Right lobe of liver (tissue), 6 donors: ENCODE results near the gene SPRR2E. TPM values are rescaled to one million over a fixed set of nuclear protein-coding genes. Genes with fewer than 3 reads are reported as not detected.
"Not testable (repeated sequence)": the region's sequence is repeated elsewhere in the genome, so short reads cannot be mapped to it uniquely, and the experiment has no call there.

Source experiments
- ATAC-seq, 4 donors: fragments of 200-7000 bp; cut with Tn5 transposase; one replicate each; pipeline ENCODE4 v1.9.1; 2020; ENCODE audit warnings: mild to moderate bottlenecking in 4 of 4, moderate library complexity in 4 of 4
- DNase-seq, 3 donors: peaks; one replicate each; pipeline ENCODE4 v3.0.0-alpha.2; 2020
- H3K27ac ChIP-seq, 3 donors: fragments of 200-600 bp; one replicate each; pipeline ENCODE4 v1.8.0; 2022
- H3K27me3 ChIP-seq, 2 donors: fragments of 200-600 bp; one replicate each; pipeline ENCODE4 v1.8.0; 2022
- H3K36me3 ChIP-seq, 4 donors: fragments of 200-600 bp; sonication (generic) in 1 of 4; one replicate each; pipeline versions ENCODE4 v1.5.1 to v1.8.0; 2017 to 2022; ENCODE audit warnings: control low read depth in 1 of 4
- H3K4me1 ChIP-seq, 4 donors: fragments of 200-600 bp; sonication (generic) in 1 of 4; one replicate each; pipeline versions ENCODE4 v1.5.1 to v1.8.0; 2017 to 2022; ENCODE audit warnings: control low read depth in 1 of 4
- H3K4me3 ChIP-seq, 3 donors: fragments of 200-600 bp; one replicate each; pipeline ENCODE4 v1.8.0; 2022
- H3K9me3 ChIP-seq, 4 donors: fragments of 200-600 bp; sonication (generic) in 1 of 4; one replicate each; pipeline versions ENCODE4 v1.5.1 to v1.8.0; 2017 to 2022; ENCODE audit warnings: control low read depth in 1 of 4
- CTCF ChIP-seq, 4 donors: fragments of 200-600 bp in 3 of 4; fragments of 450-650 bp in 1 of 4; IDR thresholded peaks; one replicate each; pipeline versions ENCODE4 v1.5.1 to v1.8.0; 2016 to 2022; ENCODE audit warnings: antibody characterized with exemption in 4 of 4, mild to moderate bottlenecking in 2 of 4
- POLR2A ChIP-seq: fragments of 450-650 bp; IDR thresholded peaks from one replicate; pipeline ENCODE4 v1.6.1; 2017; ENCODE audit warnings: antibody characterized with exemption, mild to moderate bottlenecking
- WGBS: methylation state at CpG from one replicate; pipeline ENCODE4 v1.1.6; 2018; ENCODE audit warnings: low coverage, low lambda C conversion rate; ENCODE audit not compliant: insufficient coverage; ENCODE audit errors: missing lambda C conversion rate; 5-methylcytosine and 5-hydroxymethylcytosine counted together
- intact Hi-C, 2 donors: fragments of 100-400 bp; cut with DNase I; formaldehyde crosslinking; loops; one replicate each; pipeline versions ENCODE4 v1.11.2 to v1.14.1; 2022
- total RNA-seq, 6 experiments: library from RNA; depleted of rRNA in 2 of 6; stranded (reverse); fragments of >200 nt in 2 of 6; fragmentation: NEBNext Ultra II Directional in 3 of 6; extraction: Animal tissue kit (Norgen Biotek cat#: 25700) in 3 of 6; gene quantifications; one replicate each; pipeline versions ENCODE4 v1.1.0 to v1.2.4, GENCODE V29; 2016 to 2023
- donor health status: DM: no; HTN: yes; CAD: no.
- donor health status: DM: no; HTN: no; CAD: no.
- donor health status: DM: no; HTN: no; CAD: no.
- donor health status: DM: no; HTN: yes; CAD: no.
- donor health status: DM: no; HTN: yes; CAD: no.

SPRR2E gene
- total RNA-seq, 6 experiments from 2014 or later = not detected

- Histone ChIP-seq H3K9me3 (no peaks in the 10 kb centered on the region), H3K27ac (no peak within 1 kb of the TSS), H3K27me3 (no peaks in the 10 kb centered on the region), H3K36me3 (no peaks in the 10 kb centered on the region), H3K4me3 (no peak within 1 kb of the TSS), H3K4me1 (no peaks in the 10 kb centered on the region)
- no peak for TF ChIP-seq CTCF (IDR thresholded peaks at IDR 0.05)
- TF ChIP-seq POLR2A = no peak
- ATAC-seq = no peak
- no peak for DNase-seq
- intact Hi-C loops = no loop called here
- WGBS = 77% methylated on average over 3 of the region's 3 CpGs
Measured at GRCh38 chr1:153113416-153113815, 19.1 kb upstream of the SPRR2E start, which contains the start of gene SPRR2F. Gene SPRR2F, minus strand, starts transcription at chr1:153113516. Its CDS starts 783 bp downstream, at chr1:153112733.

- ATAC-seq, H3K27ac ChIP-seq, H3K36me3 ChIP-seq, intact Hi-C loops, H3K27me3 ChIP-seq, H3K4me1 ChIP-seq, H3K4me3 ChIP-seq, DNase-seq, H3K9me3 ChIP-seq: not testable (repeated sequence)
- 39% methylated on average over 2 of the region's 5 CpGs for WGBS
Measured at GRCh38 chr1:153112454-153112853, 18.1 kb upstream of the SPRR2E start.

- H3K36me3 ChIP-seq = no peaks in the 10 kb centered on the region
- 71% methylated on average over 5 of the region's 5 CpGs for WGBS
- no peak overlapping the region for H3K27ac ChIP-seq
- intact Hi-C loops = no loop called here
- no peak for TF ChIP-seq POLR2A
- TF ChIP-seq CTCF (IDR thresholded peaks at IDR 0.05) = no peak
- H3K4me1 ChIP-seq = no peaks in the 10 kb centered on the region
- no peak overlapping the region for H3K4me3 ChIP-seq
- DNase-seq (no peak), ATAC-seq (no peak)
- no peaks in the 10 kb centered on the region for H3K9me3 ChIP-seq
- no peaks in the 10 kb centered on the region for H3K27me3 ChIP-seq
Measured at GRCh38 chr1:153100245-153100644, 5.9 kb upstream of the SPRR2E start.

- Histone ChIP-seq H3K27ac (no peak overlapping the region), H3K9me3 (no peaks in the 10 kb centered on the region), H3K27me3 (no peaks in the 10 kb centered on the region), H3K36me3 (no peaks in the 10 kb centered on the region), H3K4me1 (no peaks in the 10 kb centered on the region), H3K4me3 (no peak overlapping the region)
- DNase-seq (no peak), ATAC-seq (no peak)
- 65% methylated on average over 9 of the region's 9 CpGs for WGBS
- intact Hi-C loops = no loop called here
- TF ChIP-seq POLR2A (no peak), CTCF (IDR thresholded peaks at IDR 0.05) (no peak)
Measured at GRCh38 chr1:153099461-153100045, 5.2 kb upstream of the SPRR2E start.

- Histone ChIP-seq H3K27me3 (no peaks in the 10 kb centered on the region), H3K27ac (no peak overlapping the region), H3K4me1 (no peaks in the 10 kb centered on the region), H3K9me3 (no peaks in the 10 kb centered on the region), H3K36me3 (no peaks in the 10 kb centered on the region), H3K4me3 (no peak overlapping the region)
- intact Hi-C loops = no loop called here
- TF ChIP-seq POLR2A (no peak), CTCF (IDR thresholded peaks at IDR 0.05) (no peak)
- DNase-seq = no peak
- ATAC-seq = no peak
Measured at GRCh38 chr1:153095764-153096163, 1.4 kb upstream of the SPRR2E start.
